Neural progenitor cell (in vitro differentiated cells): ENCODE data around the gene CELF4. TPM values are rescaled to one million over a fixed set of nuclear protein-coding genes. Genes with fewer than 3 reads are reported as not detected.

Experiments used
- DNase-seq: peaks from one replicate; pipeline ENCODE4 v3.0.0-alpha.2; 2016; ENCODE audit warnings: low spot score
- H2AFZ ChIP-seq: fragments of 200-600 bp; sonication (generic); replicated peaks from 2 replicates; pipeline ENCODE4 v1.6.1; 2016; ENCODE audit warnings: antibody characterized with exemption
- H3F3A ChIP-seq: fragments of 200-600 bp; sonication (generic); 2 replicates; pipeline ENCODE4 v1.6.1; 2016; ENCODE audit warnings: antibody characterized with exemption, low read depth
- H3K27ac ChIP-seq: fragments of 200-600 bp; sonication (generic); 2 replicates; pipeline ENCODE4 v1.5.1; 2016; ENCODE audit warnings: mild to moderate bottlenecking
- H3K27me3 ChIP-seq: fragments of 200-600 bp; sonication (generic); 2 replicates; pipeline ENCODE4 v1.6.1; 2016; ENCODE audit warnings: mild to moderate bottlenecking, moderate library complexity
- H3K36me3 ChIP-seq: fragments of 200-600 bp; sonication (generic); 2 replicates; pipeline ENCODE4 v1.5.1; 2016
- H3K4me1 ChIP-seq: fragments of 200-600 bp; sonication (generic); 2 replicates; pipeline ENCODE4 v1.6.1; 2016; ENCODE audit warnings: mixed run types
- H3K4me2 ChIP-seq: fragments of 200-600 bp; sonication (generic); 2 replicates; pipeline ENCODE4 v1.6.1; 2016
- H3K4me3 ChIP-seq: fragments of 200-600 bp; sonication (generic); 2 replicates; pipeline ENCODE4 v1.5.1; 2016
- H3K79me2 ChIP-seq: fragments of 200-600 bp; sonication (generic); 2 replicates; pipeline ENCODE4 v1.6.1; 2016; ENCODE audit warnings: low read depth
- H3K9ac ChIP-seq: fragments of 200-600 bp; sonication (generic); 2 replicates; pipeline ENCODE4 v1.6.1; 2016
- H3K9me3 ChIP-seq: fragments of 200-600 bp; sonication (generic); 2 replicates; pipeline ENCODE4 v1.5.1; 2016; ENCODE audit warnings: low read depth
- H4K20me1 ChIP-seq: fragments of 200-600 bp; sonication (generic); 2 replicates; pipeline ENCODE4 v1.6.1; 2016; ENCODE audit warnings: low read depth
- H3K27ac Mint-ChIP-seq: 3 replicates; pipeline ENCODE4 v1.8.0; 2021; ENCODE audit warnings: mixed read lengths
- H3K27me3 Mint-ChIP-seq: 2 replicates; pipeline ENCODE4 v1.8.0; 2022; ENCODE audit warnings: low read depth, mild to moderate bottlenecking, inconsistent platforms, moderate library complexity, mixed read lengths; ENCODE audit not compliant: insufficient read depth
- H3K36me3 Mint-ChIP-seq: 3 replicates; pipeline ENCODE4 v1.8.0; 2021; ENCODE audit warnings: mixed read lengths
- H3K4me1 Mint-ChIP-seq: 3 replicates; pipeline ENCODE4 v1.8.0; 2021; ENCODE audit warnings: mixed read lengths
- H3K4me3 Mint-ChIP-seq: 3 replicates; pipeline ENCODE4 v1.8.0; 2021; ENCODE audit warnings: mild to moderate bottlenecking, moderate library complexity, mixed read lengths
- H3K9me3 Mint-ChIP-seq: 3 replicates; pipeline ENCODE4 v1.8.0; 2020; ENCODE audit warnings: mixed read lengths
- CTCF ChIP-seq: fragments of 200-600 bp; sonication (generic); IDR thresholded peaks from 2 replicates; pipeline ENCODE4 v1.5.1; 2017; ENCODE audit warnings: antibody characterized with exemption, mild to moderate bottlenecking
- EZH2 ChIP-seq: fragments of 200-600 bp; sonication (generic); IDR thresholded peaks from 2 replicates; pipeline ENCODE4 v1.6.1; 2017; ENCODE audit warnings: antibody characterized with exemption, mild to moderate bottlenecking, moderate library complexity
- EZH2phosphoT487 ChIP-seq: fragments of 200-600 bp; sonication (generic); IDR thresholded peaks from 2 replicates; pipeline ENCODE4 v1.6.1; 2017; ENCODE audit warnings: antibody characterized with exemption
- total RNA-seq: library from RNA; depleted of rRNA; stranded (reverse); fragments of >200 nt; gene quantifications from 2 replicates; pipeline ENCODE4 v1.2.3, GENCODE V29; 2015; ENCODE audit warnings: low replicate concordance

The CELF4 gene
- total RNA-seq, 1 donor from 2014 or later: 1.8 TPM

GRCh38 chr18:37567061-37567993 lies 1.7 kb upstream of the CELF4 start:
- peak overlapping the region; percentile 81 for H3K4me3 ChIP-seq
- Mint-ChIP-seq H3K27ac (no peak overlapping the region), H3K36me3 (no peaks in the 10 kb centered on the region), H3K9me3 (peaks cover 3% of the 10 kb centered on the region), H3K4me3 (peak overlapping the region; percentile 74), H3K27me3 (peaks cover 58% of the 10 kb centered on the region), H3K4me1 (peaks cover 12% of the 10 kb centered on the region)
- H3K4me2 ChIP-seq: peak overlapping the region; percentile 95
- H3K27me3 ChIP-seq: peaks cover 85% of the 10 kb centered on the region
- H3K9ac ChIP-seq: no peak overlapping the region
- peaks cover 17% of the 10 kb centered on the region for H4K20me1 ChIP-seq
- H3K9me3 ChIP-seq: no peaks in the 10 kb centered on the region
- H3K27ac ChIP-seq: no peak overlapping the region
- no peaks in the 10 kb centered on the region for H3F3A ChIP-seq
- TF ChIP-seq EZH2 (peak; percentile 100), EZH2phosphoT487 (peak; percentile 99), CTCF (no peak)
- H3K79me2 ChIP-seq: no peaks in the 10 kb centered on the region
- no peaks in the 10 kb centered on the region for H3K36me3 ChIP-seq
- peak overlapping the region; percentile 77 for H2AFZ ChIP-seq
- peaks cover 3% of the 10 kb centered on the region for H3K4me1 ChIP-seq
- DNase-seq: peak; percentile 37

- Histone ChIP-seq H2AFZ (peak overlapping the region; percentile 77), H3K4me3 (peak overlapping the region; percentile 81), H3K4me1 (peaks cover 3% of the 10 kb centered on the region), H3K36me3 (no peaks in the 10 kb centered on the region), H3K27me3 (peaks cover 93% of the 10 kb centered on the region), H3K27ac (no peak overlapping the region), H3K4me2 (peak overlapping the region; percentile 95), H3K79me2 (no peaks in the 10 kb centered on the region), H3K9ac (no peak overlapping the region), H3F3A (no peaks in the 10 kb centered on the region), H4K20me1 (peaks cover 17% of the 10 kb centered on the region), H3K9me3 (no peaks in the 10 kb centered on the region)
- peaks cover 3% of the 10 kb centered on the region for H3K9me3 Mint-ChIP-seq
- TF ChIP-seq EZH2phosphoT487 (no peak), EZH2 (no peak), CTCF (no peak)
- H3K36me3 Mint-ChIP-seq: no peaks in the 10 kb centered on the region
- H3K27me3 Mint-ChIP-seq: peaks cover 61% of the 10 kb centered on the region
- peak; percentile 36 for DNase-seq
- H3K27ac Mint-ChIP-seq: no peak overlapping the region
- peaks cover 12% of the 10 kb centered on the region for H3K4me1 Mint-ChIP-seq
- peak overlapping the region; percentile 90 for H3K4me3 Mint-ChIP-seq
These were observed 972 bp upstream of the CELF4 start for GRCh38 chr18:37566479-37567060.

- Mint-ChIP-seq H3K4me1 (peaks cover 12% of the 10 kb centered on the region), H3K27ac (no peak overlapping the region), H3K4me3 (peak overlapping the region; percentile 92), H3K36me3 (no peaks in the 10 kb centered on the region), H3K27me3 (peaks cover 60% of the 10 kb centered on the region), H3K9me3 (peaks cover 3% of the 10 kb centered on the region)
- TF ChIP-seq CTCF: no peak
- TF ChIP-seq EZH2: no peak
- no peak for TF ChIP-seq EZH2phosphoT487
- peaks cover 3% of the 10 kb centered on the region for H3K4me1 ChIP-seq
- peak; percentile 86 for DNase-seq
- H3K9ac ChIP-seq: no peak overlapping the region
- H3K79me2 ChIP-seq: no peaks in the 10 kb centered on the region
- H4K20me1 ChIP-seq: peaks cover 17% of the 10 kb centered on the region
- H3K9me3 ChIP-seq: no peaks in the 10 kb centered on the region
- H3K36me3 ChIP-seq: no peaks in the 10 kb centered on the region
- peak overlapping the region; percentile 95 for H3K4me2 ChIP-seq
- no peak overlapping the region for H3K27ac ChIP-seq
- H3F3A ChIP-seq: no peaks in the 10 kb centered on the region
- H2AFZ ChIP-seq: peak overlapping the region; percentile 82
- peaks cover 98% of the 10 kb centered on the region for H3K27me3 ChIP-seq
- H3K4me3 ChIP-seq: peak overlapping the region; percentile 81
These were observed 430 bp upstream of the CELF4 start for GRCh38 chr18:37565977-37566478.
